ENCODE measurements around the gene HINFP. TPM values are rescaled to one million over a fixed set of nuclear protein-coding genes. Genes with fewer than 3 reads are reported as not detected.

Gene HINFP, protein sequence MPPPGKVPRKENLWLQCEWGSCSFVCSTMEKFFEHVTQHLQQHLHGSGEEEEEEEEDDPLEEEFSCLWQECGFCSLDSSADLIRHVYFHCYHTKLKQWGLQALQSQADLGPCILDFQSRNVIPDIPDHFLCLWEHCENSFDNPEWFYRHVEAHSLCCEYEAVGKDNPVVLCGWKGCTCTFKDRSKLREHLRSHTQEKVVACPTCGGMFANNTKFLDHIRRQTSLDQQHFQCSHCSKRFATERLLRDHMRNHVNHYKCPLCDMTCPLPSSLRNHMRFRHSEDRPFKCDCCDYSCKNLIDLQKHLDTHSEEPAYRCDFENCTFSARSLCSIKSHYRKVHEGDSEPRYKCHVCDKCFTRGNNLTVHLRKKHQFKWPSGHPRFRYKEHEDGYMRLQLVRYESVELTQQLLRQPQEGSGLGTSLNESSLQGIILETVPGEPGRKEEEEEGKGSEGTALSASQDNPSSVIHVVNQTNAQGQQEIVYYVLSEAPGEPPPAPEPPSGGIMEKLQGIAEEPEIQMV
- total RNA-seq (2014; rRNA removed; shearing (Covaris generic)) = 11.5 and 13.6 TPM in 2 replicates
- 20.9 and 27.6 TPM in 2 replicates for polyA plus RNA-seq (2014; cell fraction: nucleus; rRNA removed)

DNA sequence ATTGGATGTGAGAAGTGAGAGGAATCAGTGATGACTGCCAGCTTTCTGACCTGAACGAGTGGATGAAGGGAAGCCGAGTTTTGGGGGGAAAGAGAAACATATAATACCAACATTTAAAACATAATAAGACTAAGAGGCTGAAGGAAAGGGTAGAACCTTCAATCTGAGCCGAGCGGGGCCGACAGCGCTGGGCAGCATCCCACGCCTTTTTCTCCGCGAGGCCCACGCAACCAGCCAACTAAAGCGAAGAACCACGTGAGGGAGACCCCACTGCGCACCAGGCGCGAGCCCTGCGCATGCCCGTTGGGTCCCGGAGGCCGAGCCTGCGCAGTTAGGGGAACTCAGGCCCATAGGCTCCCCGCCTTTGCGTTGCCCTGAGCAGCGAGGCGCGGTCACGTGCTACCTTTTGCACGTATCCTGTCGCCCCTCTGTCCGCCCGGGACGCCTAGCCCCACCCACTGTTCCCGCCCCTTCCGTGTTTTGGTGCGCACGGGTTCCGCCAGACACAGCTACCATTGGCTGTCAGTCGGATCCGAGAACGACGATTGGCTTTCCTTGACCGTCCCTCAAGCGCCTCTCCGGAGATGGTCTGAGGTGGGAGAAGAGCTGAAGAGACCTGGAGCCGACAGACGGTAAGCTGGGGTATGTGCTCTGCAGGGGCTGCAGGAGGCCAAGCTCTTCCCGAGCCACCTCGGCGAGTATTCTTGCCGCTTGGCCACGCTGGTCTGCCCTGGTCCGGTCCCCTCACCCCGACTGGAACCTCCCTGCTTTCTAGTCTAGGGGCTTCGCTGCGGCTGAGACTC lies at the start of gene HINFP:
HINFP (plus strand) TSS at position 573 of the 803 bp plus-strand sequence. CDS start 5,365 bp downstream, outside the sequence.
- DNase-seq (ENCODE audit: extremely low read depth, low read depth) = peak; percentile 96

DNA sequence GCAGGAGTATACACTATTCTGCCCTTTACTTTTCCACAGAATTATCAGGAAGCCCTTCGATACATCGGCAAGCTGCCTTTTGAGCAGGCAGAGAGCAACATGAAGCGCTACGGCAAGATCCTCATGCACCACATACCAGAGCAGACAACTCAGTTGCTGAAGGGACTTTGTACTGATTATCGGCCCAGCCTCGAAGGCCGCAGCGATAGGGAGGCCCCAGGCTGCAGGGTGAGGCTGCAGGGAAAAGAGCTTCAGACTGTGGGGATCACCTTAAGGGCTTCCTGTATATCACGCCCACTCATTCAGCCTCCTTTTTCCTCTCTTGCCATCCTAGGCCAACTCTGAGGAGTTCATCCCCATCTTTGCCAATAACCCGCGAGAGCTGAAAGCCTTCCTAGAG lies 43.5 kb upstream of the HINFP start:
- no peak for DNase-seq (ENCODE audit: extremely low read depth, low read depth)

DNA sequence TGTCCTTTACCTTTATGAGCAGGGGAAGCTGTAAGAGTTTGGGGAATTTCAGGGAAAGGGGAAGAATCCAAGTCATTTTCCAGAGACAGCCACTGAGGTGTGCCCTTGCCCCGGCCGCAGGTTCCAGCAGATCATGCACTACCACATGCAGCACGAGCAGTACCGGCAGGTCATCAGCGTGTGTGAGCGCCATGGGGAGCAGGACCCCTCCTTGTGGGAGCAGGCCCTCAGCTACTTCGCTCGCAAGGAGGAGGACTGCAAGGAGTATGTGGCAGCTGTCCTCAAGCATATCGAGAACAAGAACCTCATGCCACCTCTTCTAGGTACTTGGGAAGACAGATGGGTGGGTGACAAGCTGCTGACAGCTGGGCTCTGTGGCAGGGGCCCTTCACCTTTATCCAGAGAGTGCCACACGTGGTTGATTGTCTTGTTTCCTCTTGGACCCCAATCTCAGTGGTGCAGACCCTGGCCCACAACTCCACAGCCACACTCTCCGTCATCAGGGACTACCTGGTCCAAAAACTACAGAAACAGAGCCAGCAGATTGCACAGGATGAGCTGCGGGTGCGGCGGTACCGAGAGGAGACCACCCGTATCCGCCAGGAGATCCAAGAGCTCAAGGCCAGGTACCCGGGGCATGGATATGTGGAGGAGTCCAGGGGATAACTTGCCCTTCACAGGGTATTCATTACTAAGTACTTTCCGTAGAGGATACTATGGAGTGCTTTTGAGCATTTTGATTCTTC lies 42.5 kb upstream of the HINFP start:
- DNase-seq (ENCODE audit: extremely low read depth, low read depth) = no peak

DNA sequence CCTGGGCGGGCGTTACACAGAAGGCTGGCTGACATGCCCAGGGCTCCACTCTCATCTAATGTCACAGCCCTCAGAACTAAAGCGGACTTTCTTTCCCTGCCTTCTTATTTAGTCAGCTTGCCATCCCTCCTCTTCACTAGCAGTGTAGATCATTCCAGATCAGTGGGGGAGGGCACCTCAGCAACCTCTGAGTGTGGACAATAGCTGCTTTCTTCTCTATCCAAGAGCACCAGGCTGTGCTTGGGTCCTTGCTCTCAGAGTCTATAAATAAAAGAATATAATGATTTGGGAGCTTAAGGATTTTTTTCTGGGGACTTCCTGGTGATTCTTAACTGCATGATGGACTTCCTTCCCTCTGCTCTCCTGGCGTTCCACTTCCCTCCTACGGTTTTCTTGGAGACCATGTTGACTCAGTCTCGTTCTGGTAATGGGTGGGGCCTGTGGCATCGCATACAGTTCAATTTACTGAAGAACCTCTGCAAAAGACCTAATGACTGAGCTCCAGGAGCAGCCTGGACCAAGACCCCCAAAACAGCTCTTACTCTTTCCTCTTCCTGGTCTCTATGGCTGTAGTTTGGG lies 39.6 kb upstream of the HINFP start:
- no peak for DNase-seq (ENCODE audit: extremely low read depth, low read depth)

DNA sequence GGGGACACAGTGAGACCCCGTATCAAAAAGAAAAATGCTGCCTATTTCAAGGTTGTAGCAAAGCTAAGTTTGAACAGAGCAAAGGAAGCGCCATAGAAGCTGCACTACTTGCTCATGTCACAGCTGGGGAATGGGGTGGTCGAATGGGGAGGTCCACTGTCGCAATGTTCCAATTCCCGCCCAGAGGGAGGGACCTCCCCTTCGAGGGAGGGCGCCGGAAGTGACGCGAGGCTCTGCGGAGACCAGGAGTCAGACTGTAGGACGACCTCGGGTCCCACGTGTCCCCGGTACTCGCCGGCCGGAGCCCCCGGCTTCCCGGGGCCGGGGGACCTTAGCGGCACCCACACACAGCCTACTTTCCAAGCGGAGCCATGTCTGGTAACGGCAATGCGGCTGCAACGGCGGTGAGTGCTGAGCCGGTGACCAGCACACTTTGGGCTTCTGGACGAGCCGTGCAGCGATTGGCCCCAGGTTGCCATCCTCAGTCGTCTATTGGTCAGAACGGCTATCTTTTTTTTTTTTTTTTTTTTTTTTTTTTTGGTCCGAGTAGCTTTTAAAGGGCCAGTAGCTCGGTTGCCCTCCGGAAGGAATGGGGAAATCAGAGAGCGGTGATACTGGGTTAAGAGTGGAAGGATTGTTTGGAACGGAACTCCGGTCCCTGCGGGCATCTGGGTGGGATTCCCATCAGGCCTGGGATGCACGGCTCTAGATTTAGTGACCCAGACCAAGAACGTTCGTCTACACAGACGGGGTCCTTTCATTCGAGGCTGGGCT lies 36.5 kb upstream of the HINFP start, which contains the start of gene HMBS:
HMBS (plus strand) TSS at position 219 of the 774 bp plus-strand sequence; CDS start at position 372, 153 bp downstream.
- peak; percentile 82 for DNase-seq (ENCODE audit: extremely low read depth, low read depth)

DNA sequence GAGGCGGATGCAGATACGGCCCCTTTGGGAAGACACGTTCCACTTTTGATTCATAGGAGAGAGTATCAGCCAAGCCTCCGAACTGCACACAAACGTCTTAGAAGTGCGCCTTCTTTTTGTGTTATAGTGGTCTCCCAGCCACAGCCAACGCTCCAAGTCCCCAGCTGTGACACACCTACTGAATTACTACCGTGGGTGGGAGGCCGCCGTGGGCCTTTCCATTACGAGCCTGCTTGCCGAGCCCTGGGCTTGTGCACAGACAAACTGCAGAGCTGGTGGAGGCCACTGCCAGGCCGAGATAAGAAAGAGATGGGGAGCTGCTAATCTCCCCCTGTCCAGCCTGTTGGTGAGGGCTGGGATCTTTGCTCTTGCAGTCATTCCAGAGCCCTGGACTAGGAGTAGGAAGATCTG lies 35.9 kb upstream of the HINFP start:
- DNase-seq (ENCODE audit: extremely low read depth, low read depth) = no peak

DNA sequence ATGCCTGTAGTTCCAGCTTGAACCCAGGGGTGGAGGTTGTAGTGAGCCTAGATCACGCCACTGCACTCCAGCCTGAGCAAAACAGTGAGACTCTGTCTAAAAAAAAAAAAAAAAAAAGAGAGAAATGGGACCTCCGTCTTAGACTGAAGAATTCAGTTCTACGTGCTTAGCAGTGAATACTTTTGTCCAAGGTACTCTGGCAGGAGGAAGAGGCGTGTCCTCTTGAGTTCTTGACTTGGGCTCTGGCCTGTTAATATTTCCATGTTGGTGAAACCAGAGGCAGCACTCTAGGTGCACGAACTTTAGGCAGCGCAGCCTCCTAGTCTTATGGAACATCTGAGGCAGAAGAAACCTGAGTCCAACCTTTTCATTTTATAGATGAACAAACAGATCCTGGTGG lies 34.3 kb upstream of the HINFP start:
- DNase-seq (ENCODE audit: extremely low read depth, low read depth) = no peak

DNA sequence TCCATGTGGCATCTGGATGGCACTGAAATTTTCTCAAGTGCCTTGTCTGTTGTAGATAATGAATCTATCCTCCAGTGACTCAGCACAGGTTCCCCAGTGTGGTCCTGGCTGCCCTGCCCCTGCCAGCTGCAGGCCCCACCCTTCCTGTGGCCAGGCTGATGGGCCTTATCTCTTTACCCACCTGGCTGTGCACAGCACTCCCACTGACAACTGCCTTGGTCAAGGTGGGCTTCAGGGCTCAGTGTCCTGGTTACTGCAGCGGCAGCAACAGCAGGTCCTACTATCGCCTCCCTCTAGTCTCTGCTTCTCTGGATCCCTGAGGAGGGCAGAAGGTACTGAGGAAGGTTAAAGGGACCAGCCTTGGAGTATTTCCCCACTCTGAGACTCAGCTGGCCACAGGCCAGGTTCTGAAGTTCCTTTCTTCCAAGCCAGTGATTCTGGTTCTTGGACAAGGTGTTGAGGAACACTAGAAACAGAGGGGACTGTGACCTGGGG lies 33.6 kb upstream of the HINFP start:
- no peak for DNase-seq (ENCODE audit: extremely low read depth, low read depth)

DNA sequence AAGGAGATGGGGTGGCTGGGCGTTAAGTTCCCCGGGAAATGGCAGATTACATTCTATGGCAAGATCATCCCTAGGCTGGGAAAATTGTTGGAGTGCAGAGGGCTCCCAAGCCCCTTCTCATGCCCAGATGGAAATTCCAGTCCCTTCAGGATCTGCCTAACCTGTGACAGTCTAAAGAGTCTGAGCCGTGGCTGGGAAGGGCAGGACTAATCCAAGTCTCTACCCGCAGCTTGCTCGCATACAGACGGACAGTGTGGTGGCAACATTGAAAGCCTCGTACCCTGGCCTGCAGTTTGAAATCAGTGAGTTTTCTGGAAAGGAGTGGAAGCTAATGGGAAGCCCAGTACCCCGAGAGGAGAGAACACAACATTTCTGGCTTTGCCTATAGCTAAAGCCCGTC lies 33.0 kb upstream of the HINFP start:
- DNase-seq (ENCODE audit: extremely low read depth, low read depth) = no peak

DNA sequence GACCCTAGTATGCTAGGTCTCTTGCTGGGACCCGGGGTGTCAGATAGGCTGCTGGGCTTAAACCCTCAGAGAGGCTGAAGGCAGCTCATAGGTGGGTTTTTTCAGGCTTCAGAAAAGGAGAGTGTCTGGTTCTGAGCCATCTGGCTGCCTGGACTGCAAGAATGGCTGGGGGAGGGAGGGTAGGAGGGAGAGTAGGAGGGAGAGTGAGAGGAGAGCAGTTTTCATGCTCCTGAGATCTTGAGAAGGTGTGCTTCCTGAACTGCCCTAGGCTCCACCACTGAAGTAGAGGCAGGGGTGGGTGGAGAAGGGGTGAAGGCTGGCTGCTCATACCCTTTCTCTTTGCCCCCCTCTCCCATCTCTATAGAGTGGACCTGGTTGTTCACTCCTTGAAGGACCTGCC lies 32.1 kb upstream of the HINFP start:
- no peak for DNase-seq (ENCODE audit: extremely low read depth, low read depth)

DNA sequence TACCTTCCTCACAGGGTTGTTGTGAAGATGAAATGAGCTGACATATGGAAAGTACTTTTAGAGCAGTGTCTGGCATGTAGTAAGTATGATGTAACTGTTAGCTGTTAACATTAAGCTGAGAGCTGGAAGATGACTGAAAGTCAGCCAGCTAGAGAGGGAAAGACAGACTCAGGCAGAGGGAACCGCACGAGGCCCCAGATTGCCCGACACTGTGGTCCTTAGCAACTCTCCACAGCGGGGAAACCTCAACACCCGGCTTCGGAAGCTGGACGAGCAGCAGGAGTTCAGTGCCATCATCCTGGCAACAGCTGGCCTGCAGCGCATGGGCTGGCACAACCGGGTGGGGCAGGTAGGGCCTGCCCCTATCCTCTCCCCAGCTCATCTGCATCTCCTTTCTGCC lies 30.2 kb upstream of the HINFP start:
- no peak for DNase-seq (ENCODE audit: extremely low read depth, low read depth)

DNA sequence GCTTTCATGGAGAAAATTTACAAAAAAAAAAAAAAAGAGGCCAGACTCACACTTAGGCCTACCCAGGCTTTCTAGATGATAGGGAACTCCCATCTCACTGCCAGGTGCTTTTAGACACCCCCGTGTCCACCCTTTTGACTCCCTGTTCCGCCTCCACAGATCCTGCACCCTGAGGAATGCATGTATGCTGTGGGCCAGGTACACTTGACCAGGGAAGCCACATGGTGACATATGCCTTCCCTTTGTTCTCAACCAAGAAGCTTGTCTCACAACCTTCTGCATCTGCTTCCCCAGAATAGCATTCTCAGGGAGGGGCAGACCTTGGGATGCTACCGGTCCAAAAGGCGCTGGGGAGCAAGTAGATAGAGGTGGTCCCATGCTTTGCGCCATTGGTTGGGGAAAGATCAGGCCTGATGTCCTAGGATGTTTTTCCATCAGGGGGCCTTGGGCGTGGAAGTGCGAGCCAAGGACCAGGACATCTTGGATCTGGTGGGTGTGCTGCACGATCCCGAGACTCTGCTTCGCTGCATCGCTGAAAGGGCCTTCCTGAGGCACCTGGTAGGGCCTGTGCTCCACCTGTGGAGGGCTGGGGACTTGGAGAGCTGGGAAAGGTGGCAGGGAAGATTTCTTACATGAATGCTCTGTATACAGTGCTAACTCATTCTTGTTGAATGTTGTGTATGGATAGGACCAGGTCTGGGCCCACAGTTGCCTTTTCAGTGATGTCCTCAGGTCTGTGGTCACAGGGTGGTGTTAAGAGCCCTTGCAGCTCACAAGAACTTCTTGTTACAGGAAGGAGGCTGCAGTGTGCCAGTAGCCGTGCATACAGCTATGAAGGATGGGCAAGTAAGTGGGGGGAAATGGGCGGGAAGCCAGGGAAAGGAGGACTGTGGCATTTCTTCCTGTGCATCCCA lies 29.2 kb upstream of the HINFP start:
- no peak for DNase-seq (ENCODE audit: extremely low read depth, low read depth)

DNA sequence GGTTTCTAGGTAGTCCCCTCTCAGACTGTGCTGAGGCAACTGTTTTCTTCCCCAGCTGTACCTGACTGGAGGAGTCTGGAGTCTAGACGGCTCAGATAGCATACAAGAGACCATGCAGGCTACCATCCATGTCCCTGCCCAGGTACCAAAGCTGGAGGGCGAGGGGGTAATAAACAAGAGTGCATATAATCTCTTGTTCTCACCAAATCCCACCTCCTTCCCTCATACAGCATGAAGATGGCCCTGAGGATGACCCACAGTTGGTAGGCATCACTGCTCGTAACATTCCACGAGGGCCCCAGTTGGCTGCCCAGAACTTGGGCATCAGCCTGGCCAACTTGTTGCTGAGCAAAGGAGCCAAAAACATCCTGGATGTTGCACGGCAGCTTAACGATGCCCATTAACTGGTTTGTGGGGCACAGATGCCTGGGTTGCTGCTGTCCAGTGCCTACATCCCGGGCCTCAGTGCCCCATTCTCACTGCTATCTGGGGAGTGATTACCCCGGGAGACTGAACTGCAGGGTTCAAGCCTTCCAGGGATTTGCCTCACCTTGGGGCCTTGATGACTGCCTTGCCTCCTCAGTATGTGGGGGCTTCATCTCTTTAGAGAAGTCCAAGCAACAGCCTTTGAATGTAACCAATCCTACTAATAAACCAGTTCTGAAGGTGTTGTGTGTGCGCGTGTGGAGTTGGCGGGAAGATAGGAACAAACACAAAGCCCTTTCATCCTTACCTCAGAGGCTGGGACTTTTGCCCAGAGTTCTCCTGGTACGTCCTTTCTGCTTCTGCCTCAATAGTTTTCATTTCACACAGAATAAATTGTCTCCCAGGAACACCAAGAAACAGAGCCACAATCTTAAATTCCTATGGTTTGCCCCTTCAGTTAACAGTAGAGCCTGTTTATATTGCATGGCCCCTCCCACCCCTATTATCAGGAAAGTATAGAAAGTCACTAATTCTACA lies 28.2 kb upstream of the HINFP start:
- no peak for DNase-seq (ENCODE audit: extremely low read depth, low read depth)

DNA sequence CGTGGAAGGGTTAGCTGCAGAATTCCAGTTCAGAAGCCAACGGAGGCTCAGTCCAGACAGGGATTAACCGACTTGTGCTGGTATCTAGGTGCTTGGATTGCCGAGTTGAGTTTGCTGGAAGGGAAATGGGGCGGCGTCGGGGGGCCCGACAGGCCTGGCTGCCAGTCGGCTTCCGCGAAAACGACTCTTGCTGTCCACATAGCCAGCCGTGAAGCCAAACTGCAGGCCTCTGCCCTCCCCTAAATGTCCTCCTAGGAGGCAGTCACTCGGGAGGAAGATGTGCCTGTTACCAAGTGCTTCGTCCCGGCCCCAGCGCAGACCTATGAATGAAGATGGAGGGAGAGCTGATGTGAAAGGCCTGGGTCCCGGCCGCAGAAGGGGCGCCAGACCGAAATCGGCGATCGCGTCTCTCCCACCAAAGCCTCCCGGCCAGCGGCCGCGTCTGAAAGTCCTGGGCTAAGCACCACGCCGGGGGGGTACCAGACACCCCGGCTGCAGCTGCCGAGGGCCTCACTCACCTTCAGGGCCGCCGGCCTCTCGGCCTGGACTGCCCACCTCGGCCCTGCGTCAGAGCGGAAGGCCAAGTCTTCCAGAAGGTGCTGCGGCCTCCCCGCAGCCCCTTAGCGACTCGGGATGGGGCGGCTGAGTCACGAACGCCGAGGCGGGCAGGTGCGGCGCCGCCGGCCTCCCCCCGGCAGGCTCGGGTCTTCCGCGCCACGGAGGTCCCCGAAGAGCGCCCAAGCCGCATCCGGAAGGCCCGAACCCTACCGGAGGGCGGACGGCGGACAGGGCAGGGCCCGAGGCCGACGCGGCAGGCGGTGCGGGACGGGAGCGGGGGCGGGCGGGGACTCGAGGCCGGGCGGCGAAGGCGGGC lies 27.2 kb upstream of the HINFP start:
- DNase-seq (ENCODE audit: extremely low read depth, low read depth) = no peak

DNA sequence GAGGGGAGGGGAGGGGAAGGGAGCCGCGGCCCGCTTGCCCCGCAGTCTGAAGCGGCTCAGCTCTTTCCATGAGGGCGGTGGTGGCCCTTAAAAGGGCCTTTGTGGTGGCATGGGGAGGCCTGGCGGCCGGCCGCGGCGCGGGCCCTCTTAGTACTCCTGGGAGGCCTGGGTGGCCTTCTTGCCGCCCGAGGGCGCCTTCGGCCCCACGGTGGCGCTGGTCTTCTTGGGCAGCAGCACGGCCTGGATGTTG lies 26.6 kb upstream of the HINFP start:
- peak; percentile 68 for DNase-seq (ENCODE audit: extremely low read depth, low read depth)

DNA sequence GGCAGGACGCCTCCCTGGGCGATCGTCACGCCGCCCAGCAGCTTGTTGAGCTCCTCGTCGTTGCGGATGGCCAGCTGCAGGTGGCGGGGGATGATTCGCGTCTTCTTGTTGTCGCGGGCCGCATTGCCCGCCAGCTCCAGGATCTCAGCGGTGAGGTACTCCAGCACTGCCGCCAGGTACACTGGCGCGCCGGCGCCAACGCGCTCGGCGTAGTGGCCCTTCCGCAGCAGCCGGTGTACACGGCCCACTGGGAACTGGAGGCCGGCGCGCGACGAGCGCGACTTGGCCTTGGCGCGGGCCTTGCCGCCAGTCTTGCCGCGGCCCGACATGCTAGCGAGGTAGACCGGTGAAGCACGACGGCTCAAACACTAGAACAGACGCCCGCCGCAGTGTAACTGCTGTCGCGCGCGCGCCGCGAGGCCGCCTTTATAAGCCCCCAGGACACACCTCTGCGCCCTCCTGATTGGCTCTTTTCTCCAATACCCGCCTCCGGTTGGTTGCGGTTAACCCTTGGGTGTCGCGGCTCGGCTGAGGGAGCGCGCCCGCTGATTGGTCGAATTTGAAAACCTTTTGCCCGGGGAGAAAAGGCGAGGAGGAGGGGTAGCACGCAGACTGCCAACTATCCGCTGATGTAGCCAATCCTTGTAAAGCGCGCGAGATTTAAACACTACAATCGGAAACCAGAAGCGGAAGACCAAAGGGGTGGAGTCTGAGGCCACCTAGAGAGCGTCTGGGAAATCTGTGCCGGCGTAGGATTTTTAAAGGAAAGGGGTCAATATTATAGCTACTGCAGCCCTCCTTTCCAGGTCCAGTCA lies 26.1 kb upstream of the HINFP start:
- DNase-seq (ENCODE audit: extremely low read depth, low read depth) = peak; percentile 99
